ENCODE results near the gene CASP4. TPM values are rescaled to one million over a fixed set of nuclear protein-coding genes. Genes with fewer than 3 reads are reported as not detected.
A peak's percentile ranks its signal among the peaks of the same experiment; 100 is the strongest.

The CASP4 gene
- total and polyA plus RNA-seq, 4 donors = 15.5 to 39.0 (median 22.7) TPM

- Histone ChIP-seq H3K9ac (ENCODE audit: low read depth in 1 of 2, low read length in 2 of 2) (no peak overlapping the region), H3K27ac (ENCODE audit: low read depth in 1 of 2, low read length in 2 of 2) (no peak overlapping the region), H3K36me3 (ENCODE audit: control insufficient read depth in 4 of 4, insufficient read depth in 3 of 4, low read depth in 1 of 4, low read length in 3 of 4) (peaks cover 1 to 12% (median 4%) of the 10 kb centered on the region in 4 donors), H3K27me3 (ENCODE audit: control insufficient read depth in 4 of 4, insufficient read depth in 4 of 4, low read length in 3 of 4) (no peaks in the 10 kb centered on the region), H3K9me3 (ENCODE audit: control insufficient read depth in 4 of 4, low read length in 3 of 4) (no peaks in the 10 kb centered on the region), H3K4me3 (ENCODE audit: low read depth in 1 of 3, low read length in 3 of 3) (no peak overlapping the region), H3K4me1 (ENCODE audit: control insufficient read depth in 4 of 4, insufficient read depth in 4 of 4, low read length in 3 of 4) (peaks cover 8 to 19% (median 14%) of the 10 kb centered on the region in 4 donors)
- DNase-seq (ENCODE audit: low spot score) = no peak
- 38% methylated on average over 3 of the region's 3 CpGs for WGBS
- peak in 1 of 2 donors; percentile 51 for TF ChIP-seq HNF4A (conservative IDR thresholded peaks at IDR 0.05)
- TF ChIP-seq YY1 (IDR thresholded peaks at IDR 0.05) = no peak
Observed at GRCh38 chr11:104962852-104963251, 5.5 kb downstream of the CASP4 start.

GRCh38 chr11:104957280-104957679, 11.1 kb downstream of the CASP4 start:
- H3K4me3 ChIP-seq (ENCODE audit: low read depth in 1 of 3, low read length in 3 of 3) = no peak overlapping the region
- no peak overlapping the region for H3K9ac ChIP-seq (ENCODE audit: low read depth in 1 of 2, low read length in 2 of 2)
- no peak for DNase-seq (ENCODE audit: low spot score)
- no peaks in the 10 kb centered on the region for H3K27me3 ChIP-seq (ENCODE audit: control insufficient read depth in 4 of 4, insufficient read depth in 4 of 4, low read length in 3 of 4)
- H3K27ac ChIP-seq (ENCODE audit: low read depth in 1 of 2, low read length in 2 of 2) = no peak overlapping the region
- WGBS = 97% methylated on average over 3 of the region's 3 CpGs
- peaks cover 2 to 14% (median 4%) of the 10 kb centered on the region in 4 donors for H3K4me1 ChIP-seq (ENCODE audit: control insufficient read depth in 4 of 4, insufficient read depth in 4 of 4, low read length in 3 of 4)
- H3K36me3 ChIP-seq (ENCODE audit: control insufficient read depth in 4 of 4, insufficient read depth in 3 of 4, low read depth in 1 of 4, low read length in 3 of 4) = peaks cover 3 to 25% (median 15%) of the 10 kb centered on the region in 4 donors
- TF ChIP-seq TAF1 (conservative IDR thresholded peaks at IDR 0.05) (no peak), MAX (IDR thresholded peaks at IDR 0.05) (no peak), CTCF (IDR thresholded peaks at IDR 0.05; ENCODE audit: low read depth, low read length, missing input control) (no peak), FOXA2 (IDR thresholded peaks at IDR 0.05) (no peak), ZBTB33 (IDR thresholded peaks at IDR 0.05) (no peak), EGR1 (IDR thresholded peaks at IDR 0.05; ENCODE audit: low read depth in 2 of 2) (no peak), ATF3 (IDR thresholded peaks at IDR 0.05) (no peak), NR2F2 (IDR thresholded peaks at IDR 0.05) (no peak), HNF4A (conservative IDR thresholded peaks at IDR 0.05) (no peak), HNF4G (IDR thresholded peaks at IDR 0.05) (no peak), GABPA (IDR thresholded peaks at IDR 0.05 in 1 of 2, conservative IDR thresholded peaks at IDR 0.05 in 1 of 2) (no peak), REST (IDR thresholded peaks at IDR 0.05) (no peak)
- no peaks in the 10 kb centered on the region for H3K9me3 ChIP-seq (ENCODE audit: control insufficient read depth in 4 of 4, low read length in 3 of 4)
